ENCODE data around the gene MYO19.

Gene MYO19

DNA sequence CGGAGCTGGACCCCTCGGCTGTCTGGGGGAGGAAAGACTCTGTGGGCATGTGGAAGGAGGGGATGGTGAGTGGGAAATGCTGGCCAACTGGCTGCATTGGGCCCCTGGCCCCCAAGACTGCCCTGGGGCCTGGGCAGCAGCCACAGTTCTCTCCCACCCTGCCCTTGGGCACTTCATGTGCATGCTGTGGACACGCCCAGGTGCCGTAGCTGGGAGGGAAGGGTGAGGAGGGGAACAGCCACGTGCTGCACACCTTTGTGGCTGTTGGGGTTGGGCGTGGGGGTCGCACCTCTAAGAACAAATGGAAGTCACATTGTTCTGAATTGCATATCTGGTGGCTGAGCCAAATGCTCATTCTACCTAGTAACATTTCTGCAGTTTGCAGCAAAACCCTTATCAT, 60.1 kb downstream of the MYO19 start:
- no peak overlapping the region for H3K4me3 ChIP-seq (ENCODE audit: low read depth, low read length)
- no peak for TF ChIP-seq CTCF (IDR thresholded peaks at IDR 0.05; ENCODE audit: low read depth, low read length)

DNA sequence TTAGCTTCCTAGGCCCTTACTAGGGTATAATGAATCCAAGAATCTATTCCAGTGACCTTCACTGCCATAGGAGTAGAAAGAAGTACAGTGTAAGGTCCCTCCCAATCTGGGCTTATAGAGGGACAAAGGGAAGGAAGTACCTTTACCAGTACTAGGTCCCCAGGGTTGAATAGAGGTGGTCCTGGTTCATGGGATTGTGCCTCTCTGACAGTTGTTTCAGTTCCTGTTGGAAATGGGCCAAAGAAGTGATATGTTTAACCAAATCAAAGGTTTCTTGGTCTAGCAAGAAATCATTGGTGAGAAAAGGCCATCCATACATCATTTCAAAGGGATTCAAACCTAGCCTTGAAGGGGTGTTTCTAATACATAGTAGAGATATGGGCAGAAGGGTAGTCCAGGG, 64.2 kb downstream of the MYO19 start:
- TF ChIP-seq CTCF (IDR thresholded peaks at IDR 0.05; ENCODE audit: low read depth, low read length), result no peak
- H3K4me3 ChIP-seq (ENCODE audit: low read depth, low read length), result no peak overlapping the region

DNA sequence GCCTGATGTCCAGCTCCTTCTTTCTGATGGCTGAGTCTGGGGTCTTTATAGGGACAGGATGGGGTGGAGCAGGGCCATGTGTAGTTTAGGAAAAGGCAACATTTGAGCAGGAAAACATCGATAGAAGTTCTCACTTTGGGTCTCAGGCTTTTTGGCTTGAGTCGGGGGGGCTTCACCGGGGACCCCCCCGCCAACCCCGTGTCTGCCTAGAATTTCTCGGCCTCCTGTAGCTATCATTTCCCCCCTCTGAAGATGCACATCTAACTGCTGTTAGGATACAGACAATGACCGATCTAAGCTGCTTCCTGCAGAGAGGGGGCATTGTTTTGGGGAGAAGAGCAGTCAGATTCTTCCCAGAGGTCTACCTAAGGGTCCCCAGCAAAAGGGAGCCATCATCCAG, 64.9 kb downstream of the MYO19 start:
- H3K4me3 ChIP-seq (ENCODE audit: low read depth, low read length), result no peak overlapping the region
- no peak for TF ChIP-seq CTCF (IDR thresholded peaks at IDR 0.05; ENCODE audit: low read depth, low read length)

- no peak for TF ChIP-seq CTCF (IDR thresholded peaks at IDR 0.05; ENCODE audit: low read depth, low read length)
Observed at GRCh38 chr17:36468903-36469635, 65.6 kb downstream of the MYO19 start.

GRCh38 chr17:36464765-36465088, 69.9 kb downstream of the MYO19 start:
- no peak for TF ChIP-seq CTCF (IDR thresholded peaks at IDR 0.05; ENCODE audit: low read depth, low read length)
- H3K4me3 ChIP-seq (ENCODE audit: low read depth, low read length), result no peak overlapping the region

More at GRCh38 chr17:36468903-36469635, 65.6 kb downstream of the MYO19 start:
- no peak overlapping the region for H3K4me3 ChIP-seq (ENCODE audit: low read depth, low read length)

DNA sequence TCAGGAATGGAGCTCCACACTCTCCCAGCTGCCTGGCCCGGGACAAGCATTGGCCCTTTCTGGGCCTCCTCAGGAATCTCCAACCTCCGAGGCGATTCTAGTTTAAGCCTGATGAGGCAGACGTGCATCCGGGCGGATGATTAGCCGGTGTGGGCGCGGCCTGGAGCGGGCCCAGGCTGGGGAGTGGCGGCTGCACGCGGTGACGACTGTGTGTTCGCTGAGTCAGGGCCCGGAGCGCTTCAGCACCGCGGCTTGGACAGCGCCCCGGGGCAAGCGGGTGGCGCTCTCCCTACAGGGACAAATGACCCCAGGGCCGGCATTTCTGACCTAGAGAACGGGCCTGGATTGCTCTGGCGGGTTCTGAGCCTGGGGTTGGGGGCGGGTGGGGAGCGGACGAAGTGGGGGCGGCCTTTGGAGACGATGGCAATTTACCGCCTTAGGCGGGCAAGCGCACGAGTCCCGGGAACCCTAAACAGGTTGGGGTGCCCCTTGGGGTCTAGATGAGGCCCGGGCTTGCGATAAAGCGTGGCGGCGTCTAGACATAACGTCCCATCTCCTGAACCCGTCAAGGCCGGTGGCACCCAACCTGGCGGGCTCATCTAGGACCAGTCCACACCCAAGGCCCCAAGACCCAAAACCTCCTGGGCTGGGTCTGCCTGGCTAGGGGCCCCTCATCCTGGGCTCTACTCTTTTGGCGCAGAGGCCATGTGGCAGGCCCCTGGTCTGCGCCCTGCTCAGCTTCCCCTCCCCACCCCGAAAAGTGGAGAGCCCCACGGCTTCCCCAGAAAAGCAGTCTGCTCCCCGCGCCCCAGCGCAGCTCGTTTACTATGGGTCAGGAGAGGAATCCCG, 70.5 kb downstream of the MYO19 start:
- H3K4me3 ChIP-seq (ENCODE audit: low read depth, low read length), result no peak overlapping the region
- TF ChIP-seq CTCF (IDR thresholded peaks at IDR 0.05; ENCODE audit: low read depth, low read length), result no peak
